GM23248 (cell line): Measurements from ENCODE around the gene FGF1. TPM values are rescaled to one million over a fixed set of nuclear protein-coding genes. Genes with fewer than 3 reads are reported as not detected.

Source experiments
- DNase-seq: peaks from one replicate; pipeline ENCODE4 v3.0.0-alpha.2; 2015
- H2AFZ ChIP-seq: fragments of 200-600 bp; sonication (generic); 2 replicates; pipeline ENCODE4 v1.6.1; 2016; ENCODE audit warnings: antibody characterized with exemption
- H3F3A ChIP-seq: fragments of 200-600 bp; sonication (generic); 2 replicates; pipeline ENCODE4 v1.6.1; 2016; ENCODE audit warnings: mild to moderate bottlenecking, antibody characterized with exemption, mixed run types; ENCODE audit not compliant: insufficient read depth
- H3K27ac ChIP-seq: fragments of 200-600 bp; sonication (generic); 2 replicates; pipeline ENCODE4 v1.5.1; 2016; ENCODE audit warnings: mild to moderate bottlenecking
- H3K27me3 ChIP-seq: fragments of 200-600 bp; sonication (generic); replicated peaks from 2 replicates; pipeline ENCODE4 v1.6.1; 2016; ENCODE audit warnings: mild to moderate bottlenecking; ENCODE audit not compliant: insufficient read depth
- H3K36me3 ChIP-seq: fragments of 200-600 bp; sonication (generic); 2 replicates; pipeline ENCODE4 v1.6.1; 2016; ENCODE audit warnings: low read depth, mild to moderate bottlenecking
- H3K4me1 ChIP-seq: fragments of 200-600 bp; sonication (generic); 2 replicates; pipeline ENCODE4 v1.6.1; 2016; ENCODE audit warnings: mild to moderate bottlenecking; ENCODE audit not compliant: insufficient read depth
- H3K4me2 ChIP-seq: fragments of 200-600 bp; sonication (generic); one replicate; pipeline ENCODE4 v1.6.1; 2016; ENCODE audit warnings: mild to moderate bottlenecking; ENCODE audit not compliant: unreplicated experiment
- H3K4me3 ChIP-seq: fragments of 200-600 bp; sonication (generic); 2 replicates; pipeline ENCODE4 v1.5.1; 2016; ENCODE audit warnings: mild to moderate bottlenecking
- H3K79me2 ChIP-seq: fragments of 200-600 bp; sonication (generic); 2 replicates; pipeline ENCODE4 v1.6.1; 2016; ENCODE audit warnings: mild to moderate bottlenecking; ENCODE audit not compliant: insufficient read depth
- H3K9ac ChIP-seq: fragments of 200-600 bp; sonication (generic); 2 replicates; pipeline ENCODE4 v1.6.1; 2016; ENCODE audit warnings: mild to moderate bottlenecking
- H3K9me2 ChIP-seq: fragments of 200-600 bp; sonication (generic); 2 replicates; pipeline ENCODE4 v1.6.1; 2016; ENCODE audit warnings: mixed run types, mild to moderate bottlenecking, moderate library complexity; ENCODE audit not compliant: insufficient read depth
- H3K9me3 ChIP-seq: fragments of 200-600 bp; sonication (generic); one replicate; pipeline ENCODE4 v1.6.1; 2017; ENCODE audit warnings: low read depth
- H4K20me1 ChIP-seq: fragments of 200-600 bp; sonication (generic); 2 replicates; pipeline ENCODE4 v1.6.0; 2016; ENCODE audit not compliant: insufficient read depth
- EZH2 ChIP-seq: fragments of 200-600 bp; sonication (generic); IDR thresholded peaks from 2 replicates; pipeline ENCODE4 v1.6.1; 2018; ENCODE audit warnings: antibody characterized with exemption, mild to moderate bottlenecking; ENCODE audit not compliant: insufficient read depth, poor library complexity, severe bottlenecking
- EZH2phosphoT487 ChIP-seq: fragments of 200-600 bp; sonication (generic); IDR thresholded peaks from 2 replicates; pipeline ENCODE4 v1.6.1; 2018; ENCODE audit warnings: antibody characterized with exemption, moderate library complexity, mild to moderate bottlenecking, low read depth; ENCODE audit not compliant: insufficient read depth
- WGBS, 2 experiments: methylation state at CpG; one replicate each; pipeline ENCODE4 v1.1.6; 2015 to 2017; ENCODE audit warnings: low lambda C conversion rate in 2 of 2, low coverage in 1 of 2; ENCODE audit errors: missing lambda C conversion rate in 2 of 2; 5-methylcytosine and 5-hydroxymethylcytosine counted together
- in situ Hi-C: fragments of 300-500 bp; cut with MboI; formaldehyde crosslinking; loops from 2 replicates; pipeline ENCODE4 v1.15.0; 2020
- polyA plus RNA-seq: library from polyadenylated mRNA; unstranded; fragments of >200 nt; fragmentation: Nextera tagmentation; extraction: Ambion mirVana; gene quantifications from 2 replicates; pipeline ENCODE4 v1.2.1, GENCODE V29; 2016
- total RNA-seq: library from RNA; depleted of rRNA; stranded (reverse); fragments of >200 nt; shearing (Covaris generic); gene quantifications from 2 replicates; pipeline ENCODE4 v1.2.3, GENCODE V29; 2014

FGF1 gene
- total and polyA plus RNA-seq, 2 experiments from 2014 or later = 13.8 to 29.6 TPM

- peaks cover 10% of the 10 kb centered on the region for H3K4me1 ChIP-seq
- H4K20me1 ChIP-seq = no peaks in the 10 kb centered on the region
- peak overlapping the region; percentile 47 for H3K27ac ChIP-seq
- peak; percentile 90 for DNase-seq
- TF ChIP-seq EZH2 (no peak), EZH2phosphoT487 (no peak)
- H3K4me3 ChIP-seq = peak overlapping the region; percentile 82
- peak overlapping the region; percentile 77 for H3K9ac ChIP-seq
- 0 to 2% methylated on average over 29 of the region's 29 CpGs for WGBS, 2 experiments
- in situ Hi-C loops = no loop called here
- H3K9me2 ChIP-seq = no peaks in the 10 kb centered on the region
- no peaks in the 10 kb centered on the region for H3K27me3 ChIP-seq
- no peaks in the 10 kb centered on the region for H3K36me3 ChIP-seq
- H3K9me3 ChIP-seq = no peaks in the 10 kb centered on the region
- peaks cover 8% of the 10 kb centered on the region for H3F3A ChIP-seq
- peak overlapping the region; percentile 78 for H3K4me2 ChIP-seq
- H3K79me2 ChIP-seq = no peaks in the 10 kb centered on the region
- peak overlapping the region; percentile 96 for H2AFZ ChIP-seq
Measured at GRCh38 chr5:142713121-142713706, 27.3 kb upstream of the FGF1 start.

GRCh38 chr5:142703153-142703552 is 17.3 kb upstream of the FGF1 start:
- no peaks in the 10 kb centered on the region for H3K9me3 ChIP-seq
- no peak for TF ChIP-seq EZH2phosphoT487
- no peak for TF ChIP-seq EZH2
- no peaks in the 10 kb centered on the region for H4K20me1 ChIP-seq
- WGBS, 2 experiments = 97 to 98% methylated on average over 3 of the region's 3 CpGs
- no peaks in the 10 kb centered on the region for H3K27me3 ChIP-seq
- no peak overlapping the region for H3K9ac ChIP-seq
- H3K4me3 ChIP-seq = no peak overlapping the region
- no peak overlapping the region for H2AFZ ChIP-seq
- no peak overlapping the region for H3K27ac ChIP-seq
- peaks cover 8% of the 10 kb centered on the region for H3K4me1 ChIP-seq
- no peaks in the 10 kb centered on the region for H3K79me2 ChIP-seq
- H3K9me2 ChIP-seq = no peaks in the 10 kb centered on the region
- H3K4me2 ChIP-seq = no peak overlapping the region
- no peak for DNase-seq
- H3K36me3 ChIP-seq = no peaks in the 10 kb centered on the region
- 0 out of 2 replicates have a peak, but pooled peaks cover 2% of the 10 kb centered on the region for H3F3A ChIP-seq
- in situ Hi-C loops = no loop called here

- Histone ChIP-seq H3K36me3 (no peaks in the 10 kb centered on the region), H3K27me3 (no peaks in the 10 kb centered on the region), H4K20me1 (no peaks in the 10 kb centered on the region), H3K9me2 (no peaks in the 10 kb centered on the region), H3K4me3 (no peak overlapping the region), H3K79me2 (no peaks in the 10 kb centered on the region), H3K27ac (no peak overlapping the region), H2AFZ (no peak overlapping the region), H3K9me3 (no peaks in the 10 kb centered on the region), H3F3A (peaks cover 16% of the 10 kb centered on the region), H3K4me1 (peaks cover 20% of the 10 kb centered on the region), H3K4me2 (no peak overlapping the region), H3K9ac (no peak overlapping the region)
- in situ Hi-C loops = no loop called here
- 82 to 89% methylated on average over 3 of the region's 3 CpGs for WGBS, 2 experiments
- DNase-seq = no peak
- TF ChIP-seq EZH2 (no peak), EZH2phosphoT487 (no peak)
Measured at GRCh38 chr5:142701673-142702311, 15.9 kb upstream of the FGF1 start.

GRCh38 chr5:142700566-142700965 is 14.7 kb upstream of the FGF1 start:
- Histone ChIP-seq H3K27ac (no peak overlapping the region), H3K79me2 (no peaks in the 10 kb centered on the region), H3K9me3 (no peaks in the 10 kb centered on the region), H3K4me1 (peaks cover 23% of the 10 kb centered on the region), H3K9ac (no peak overlapping the region), H3F3A (peaks cover 18% of the 10 kb centered on the region), H3K4me2 (no peak overlapping the region), H4K20me1 (no peaks in the 10 kb centered on the region), H3K4me3 (no peak overlapping the region), H3K9me2 (no peaks in the 10 kb centered on the region), H2AFZ (no peak overlapping the region), H3K36me3 (no peaks in the 10 kb centered on the region), H3K27me3 (no peaks in the 10 kb centered on the region)
- no peak for DNase-seq
- in situ Hi-C loops = no loop called here
- no peak for TF ChIP-seq EZH2
- TF ChIP-seq EZH2phosphoT487 = no peak
- 82 to 90% methylated on average over 7 of the region's 7 CpGs for WGBS, 2 experiments
